Adrenal gland (tissue), 5 donors: ENCODE results near the gene POLR2M.

Source experiments
- CTCF ChIP-seq, 6 experiments: fragments of 450-650 bp in 4 of 6; fragments of 200-600 bp in 2 of 6; sonication (generic) in 1 of 6; IDR thresholded peaks; 1 replicate in 5 of 6; 2 replicates in 1 of 6; pipeline versions ENCODE4 v1.5.1 to v1.8.0; 2016 to 2021; ENCODE audit warnings: antibody characterized with exemption in 6 of 6, mild to moderate bottlenecking in 2 of 6, moderate library complexity in 1 of 6
- POLR2A ChIP-seq, 2 donors: fragments of 450-650 bp; IDR thresholded peaks; one replicate each; pipeline ENCODE4 v1.6.1; 2017; ENCODE audit warnings: antibody characterized with exemption in 2 of 2, mild to moderate bottlenecking in 2 of 2, moderate library complexity in 1 of 2
- donor health status: DM: no; HTN: no; CAD: no.

GRCh38 chr15:57694279-57694678 lies 12.2 kb upstream of the POLR2M start:
- TF ChIP-seq CTCF (IDR thresholded peaks at IDR 0.05) (no peak), POLR2A (IDR thresholded peaks at IDR 0.05) (no peak)
